GM18526 (cell line): ENCODE data around the gene PIK3R4.

Experiments used
- POLR2A ChIP-seq: IDR thresholded peaks from 3 replicates; pipeline ENCODE4 v1.6.1; 2011; ENCODE audit not compliant: insufficient read length; ENCODE audit errors: extremely low read depth

PIK3R4 gene

DNA sequence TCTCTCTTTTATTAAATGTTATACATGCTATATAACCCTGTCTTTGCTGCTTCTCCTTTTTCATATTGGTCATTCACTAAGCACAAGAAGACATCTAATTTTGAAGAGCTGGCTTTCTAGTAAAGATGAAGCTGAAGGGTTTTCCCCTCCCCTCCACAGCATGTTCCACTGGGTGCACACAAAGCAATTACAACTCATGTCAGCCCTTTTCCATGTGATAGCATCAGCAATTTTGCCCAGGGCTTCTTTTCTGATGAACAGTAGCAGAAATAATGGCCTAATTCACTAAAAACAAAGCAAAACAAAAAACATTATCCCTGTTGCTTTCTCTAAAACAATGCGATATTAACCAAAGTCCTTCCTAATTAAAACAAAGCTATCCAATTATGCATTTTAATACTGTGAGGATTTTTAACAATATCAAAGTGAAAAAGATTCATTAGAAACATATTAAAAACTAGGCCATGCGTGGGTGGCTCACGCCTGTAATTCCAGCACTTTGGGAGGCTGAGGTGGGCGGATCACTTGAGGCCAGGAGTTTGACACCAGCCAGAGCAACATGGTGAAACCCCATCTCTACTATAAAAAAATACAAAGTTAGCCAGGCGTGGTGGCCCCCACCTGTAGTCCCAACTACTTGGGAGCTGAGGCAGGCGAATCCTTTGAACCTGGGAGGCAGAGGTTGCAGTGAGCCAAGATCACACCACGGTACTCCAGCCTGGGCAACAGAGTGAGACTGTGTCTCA, 12.2 kb upstream of the PIK3R4 start:
- no peak for TF ChIP-seq POLR2A

GRCh38 chr3:130757611-130758150, 11.1 kb upstream of the PIK3R4 start:
- TF ChIP-seq POLR2A = no peak

DNA sequence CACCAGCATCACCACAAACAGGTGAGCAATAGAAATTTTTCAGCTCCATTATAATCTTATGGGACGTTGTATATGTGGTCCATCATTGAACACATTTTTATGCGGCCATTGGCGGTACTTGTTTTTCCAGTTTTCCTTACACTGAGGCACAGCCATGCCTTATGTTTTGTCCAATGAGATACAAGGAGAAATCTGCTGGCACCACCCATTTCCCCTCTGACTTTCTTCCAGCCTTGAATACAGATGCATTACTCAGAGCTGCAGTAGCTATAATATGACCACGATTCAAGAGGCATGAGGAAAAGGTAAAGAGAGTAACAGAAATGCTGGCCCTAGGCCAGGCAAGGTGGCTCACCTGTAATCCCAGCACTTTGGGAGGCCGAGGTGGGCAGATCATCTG, 9.0 kb upstream of the PIK3R4 start:
- TF ChIP-seq POLR2A = no peak

DNA sequence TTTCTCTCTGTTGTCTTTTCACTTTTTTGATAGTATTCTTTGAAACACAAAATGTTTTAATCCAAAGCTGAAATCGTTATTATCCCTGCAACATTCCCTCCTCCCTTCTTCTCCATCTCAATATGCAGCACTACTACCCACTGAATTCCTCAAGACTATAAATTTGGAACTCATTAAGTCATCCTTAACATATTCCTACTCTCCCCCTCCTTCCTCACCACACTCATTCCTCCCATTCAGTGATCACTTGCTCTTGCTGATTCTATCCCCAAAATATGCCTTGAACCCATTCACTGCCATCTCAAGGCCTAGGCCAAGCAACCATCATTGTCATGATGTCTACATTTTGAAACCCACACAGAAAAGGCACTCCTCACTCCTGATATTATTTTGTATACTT, 2.4 kb upstream of the PIK3R4 start:
- no peak for TF ChIP-seq POLR2A

- no peak for TF ChIP-seq POLR2A
Observed at GRCh38 chr3:130748467-130748861, 1.8 kb upstream of the PIK3R4 start.

- no peak for TF ChIP-seq POLR2A
Observed at GRCh38 chr3:130743354-130743753, 3.3 kb downstream of the PIK3R4 start.

- no peak for TF ChIP-seq POLR2A
Observed at GRCh38 chr3:130741946-130742610, 4.6 kb downstream of the PIK3R4 start.

- TF ChIP-seq POLR2A = no peak
Observed at GRCh38 chr3:130739848-130740247, 6.8 kb downstream of the PIK3R4 start.

DNA sequence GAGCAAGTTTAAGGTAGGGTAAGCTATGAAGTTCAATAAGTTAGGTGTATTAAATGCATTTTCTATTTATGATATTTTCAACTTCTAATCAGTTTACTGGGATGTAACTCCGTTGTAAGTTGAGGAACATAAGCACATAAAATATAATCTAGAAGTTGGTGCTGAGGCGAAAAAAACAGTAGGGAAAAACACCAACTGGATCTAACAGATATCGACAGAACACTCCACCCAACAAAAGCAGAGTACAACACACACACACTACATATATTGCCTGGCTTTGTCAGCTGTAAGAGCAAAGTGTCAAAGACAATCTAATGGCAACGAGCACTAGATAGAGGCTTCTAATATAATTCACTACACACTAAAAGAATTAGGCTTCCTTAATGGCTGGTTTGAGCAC, 8.4 kb downstream of the PIK3R4 start:
- TF ChIP-seq POLR2A = no peak

GRCh38 chr3:130737622-130738021, 9.0 kb downstream of the PIK3R4 start:
- TF ChIP-seq POLR2A = no peak

GRCh38 chr3:130733236-130733875, 13.3 kb downstream of the PIK3R4 start:
- no peak for TF ChIP-seq POLR2A

GRCh38 chr3:130732501-130732900, 14.1 kb downstream of the PIK3R4 start:
- no peak for TF ChIP-seq POLR2A

DNA sequence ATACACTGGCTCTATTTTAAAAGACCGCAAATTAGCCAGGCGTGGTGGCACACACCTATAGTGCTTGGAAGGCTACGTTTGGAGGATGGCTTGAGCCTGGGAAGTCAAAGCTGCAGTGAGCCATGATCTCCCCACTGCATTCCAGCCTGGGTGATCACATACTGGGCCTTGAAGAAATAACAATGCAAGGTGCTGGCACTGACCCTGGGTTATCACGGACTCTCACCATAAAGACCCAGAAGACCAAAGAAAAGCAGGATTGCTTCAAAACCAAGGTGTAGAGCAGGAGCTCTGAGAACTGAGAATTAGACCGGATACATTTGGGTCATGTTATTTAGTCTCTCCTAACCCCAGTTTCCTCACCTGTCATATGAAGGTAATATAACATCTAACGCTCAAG, 14.8 kb downstream of the PIK3R4 start:
- no peak for TF ChIP-seq POLR2A

DNA sequence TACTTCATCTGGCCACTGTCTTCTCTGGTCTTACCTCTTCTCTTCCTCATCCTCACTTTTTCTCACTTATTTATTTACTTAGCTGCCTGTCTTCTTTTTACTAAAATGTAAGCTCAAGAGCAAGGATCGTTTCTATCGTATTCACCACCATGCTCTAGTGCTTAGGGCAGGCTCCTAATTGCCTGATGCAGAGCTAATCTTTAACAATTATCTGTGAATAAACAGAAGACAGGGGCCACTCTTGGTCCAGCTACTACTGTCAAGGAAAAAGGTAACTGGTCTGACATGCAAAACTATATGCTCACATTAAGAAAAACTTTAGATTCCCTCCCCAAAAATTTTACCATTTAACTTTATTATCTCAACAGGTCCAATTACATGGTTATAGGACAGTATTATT, 17.5 kb downstream of the PIK3R4 start:
- TF ChIP-seq POLR2A = no peak

DNA sequence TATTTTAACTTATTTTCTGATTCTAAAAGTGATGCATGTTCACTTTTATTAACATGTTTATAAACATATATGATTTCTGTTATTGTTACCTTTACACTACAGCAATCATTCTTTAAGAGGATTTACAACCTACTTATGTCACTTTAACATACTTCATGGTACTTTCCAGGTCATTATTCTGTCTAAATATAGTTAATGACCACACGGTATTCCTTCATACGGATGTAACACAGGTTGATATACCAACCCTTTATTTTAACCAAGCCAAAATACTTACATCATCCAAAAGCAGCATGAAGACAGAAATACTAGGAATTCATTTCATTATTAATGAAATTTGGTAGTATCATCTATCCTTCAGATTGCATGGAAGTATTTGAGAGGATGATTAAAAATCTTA, 18.6 kb downstream of the PIK3R4 start:
- TF ChIP-seq POLR2A = no peak

GRCh38 chr3:130725746-130726145, 20.9 kb downstream of the PIK3R4 start:
- TF ChIP-seq POLR2A = no peak
